Lung microvascular endothelial cell (primary cell): ENCODE data around the gene FGFBP1. TPM values are rescaled to one million over a fixed set of nuclear protein-coding genes. Genes with fewer than 3 reads are reported as not detected.
"Not testable (repeated sequence)": the region's sequence is repeated elsewhere in the genome, so short reads cannot be mapped to it uniquely, and the experiment has no call there.

Experiments used
- DNase-seq, 2 donors: peaks; one replicate each; pipeline versions ENCODE4 v3.0.0 to v3.0.0-alpha.2; 2010; ENCODE audit warnings: low read depth in 2 of 2
- total RNA-seq: library from RNA; depleted of rRNA; stranded (reverse); fragments of >200 nt; gene quantifications from 2 replicates; pipeline ENCODE4 v1.2.1, GENCODE V29; 2014

The FGFBP1 gene
- total RNA-seq, 1 donor from 2014 or later: not detected

DNA sequence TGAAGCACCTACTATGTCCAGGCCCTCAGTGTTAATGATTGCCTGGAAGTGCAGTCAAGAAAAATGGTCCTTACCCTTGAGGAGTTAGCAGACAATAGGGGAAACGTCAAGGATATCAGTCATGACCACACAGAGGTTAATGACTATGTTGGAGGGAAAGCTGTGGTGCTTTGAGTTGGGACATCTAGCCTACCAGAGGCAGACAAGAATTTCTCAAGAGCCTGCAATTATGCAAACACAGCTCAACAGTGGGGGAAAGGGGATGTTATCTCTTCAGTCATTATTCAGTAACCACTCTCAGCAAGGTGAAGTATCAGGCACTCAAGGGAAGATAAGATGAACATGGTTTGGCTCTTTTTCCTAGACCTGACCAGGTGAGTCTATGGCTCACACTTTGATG lies 7.0 kb upstream of the FGFBP1 start:
- DNase-seq: no peak

DNA sequence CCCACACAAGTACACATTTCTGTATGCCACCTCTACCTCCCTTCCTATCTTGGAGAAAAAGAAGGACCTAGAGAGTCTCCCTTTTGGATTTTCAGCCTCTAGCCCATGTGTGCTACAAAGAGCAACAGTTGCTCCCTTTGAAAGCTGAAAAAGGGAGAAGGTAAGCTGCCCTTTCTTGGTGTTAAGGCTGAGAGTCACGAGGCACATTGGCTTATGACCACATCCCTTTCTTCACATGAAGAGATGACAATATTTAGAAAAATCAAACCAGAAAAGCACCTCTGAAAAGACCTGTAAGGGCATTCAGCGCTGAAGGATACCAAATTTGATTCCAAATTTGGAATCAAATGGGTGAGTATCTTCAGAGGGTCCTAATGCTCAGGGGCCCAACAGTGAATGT lies 6.4 kb upstream of the FGFBP1 start:
- DNase-seq: no peak

DNA sequence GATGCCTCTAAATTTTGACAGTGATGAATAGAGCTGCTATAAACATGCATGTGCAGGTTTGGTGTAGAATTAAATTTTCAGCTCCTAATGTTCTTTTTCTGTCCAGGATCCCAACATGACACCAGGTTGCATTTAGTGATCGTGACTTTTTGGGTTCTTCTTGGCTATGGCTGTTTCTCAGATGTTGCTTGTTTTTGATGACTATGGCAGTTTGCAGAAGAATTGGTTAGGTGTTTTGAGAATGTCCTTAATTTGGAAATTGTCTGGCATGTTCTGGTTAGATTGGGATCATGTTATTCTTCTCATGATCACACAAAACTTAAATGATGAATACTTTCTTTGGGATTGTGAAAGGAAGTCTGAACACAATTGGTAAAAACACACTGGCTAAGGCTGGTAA lies 3.7 kb upstream of the FGFBP1 start:
- no peak for DNase-seq

DNA sequence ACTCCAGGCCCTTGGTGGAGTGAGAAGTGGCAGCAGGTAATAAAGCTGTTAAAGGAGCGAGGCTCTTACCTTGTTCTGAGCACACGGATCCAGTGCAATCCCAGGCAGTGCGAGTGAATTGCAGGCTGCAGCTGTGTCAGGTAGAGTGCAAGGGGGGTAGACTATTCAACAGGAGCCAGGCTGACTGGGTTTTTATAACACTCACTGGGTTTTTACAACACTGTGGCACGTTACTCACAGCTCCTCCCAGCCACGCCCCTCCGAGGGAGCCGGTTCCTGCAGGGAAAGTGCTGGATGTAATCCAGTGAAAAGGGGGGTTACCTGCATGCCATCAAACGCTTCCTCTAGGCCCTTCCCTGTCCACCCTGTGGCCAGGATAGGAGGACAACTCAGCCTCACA lies 358 bp downstream of the FGFBP1 start:
- peak in 1 of 2 donors; percentile 14 for DNase-seq

DNA sequence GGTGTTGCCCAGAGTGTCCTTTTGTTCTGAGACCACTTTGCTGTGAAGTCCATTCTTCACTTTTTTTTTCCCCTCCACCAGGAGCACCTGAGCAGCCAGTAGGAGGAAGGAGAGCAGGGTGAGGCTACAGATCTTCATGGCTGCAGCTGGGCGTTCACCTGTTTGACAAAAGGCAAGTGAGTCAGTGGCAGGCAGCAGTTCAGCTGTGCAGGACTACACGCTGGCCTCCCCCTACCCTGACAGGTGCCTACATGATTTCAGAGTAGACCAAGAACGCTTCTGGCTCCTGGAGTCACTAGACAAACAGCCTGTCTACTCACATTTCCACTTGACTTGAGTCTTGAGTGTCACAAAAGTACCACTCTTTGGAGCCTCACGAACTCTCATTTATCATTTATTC lies 2.0 kb downstream of the FGFBP1 start:
- DNase-seq: no peak

DNA sequence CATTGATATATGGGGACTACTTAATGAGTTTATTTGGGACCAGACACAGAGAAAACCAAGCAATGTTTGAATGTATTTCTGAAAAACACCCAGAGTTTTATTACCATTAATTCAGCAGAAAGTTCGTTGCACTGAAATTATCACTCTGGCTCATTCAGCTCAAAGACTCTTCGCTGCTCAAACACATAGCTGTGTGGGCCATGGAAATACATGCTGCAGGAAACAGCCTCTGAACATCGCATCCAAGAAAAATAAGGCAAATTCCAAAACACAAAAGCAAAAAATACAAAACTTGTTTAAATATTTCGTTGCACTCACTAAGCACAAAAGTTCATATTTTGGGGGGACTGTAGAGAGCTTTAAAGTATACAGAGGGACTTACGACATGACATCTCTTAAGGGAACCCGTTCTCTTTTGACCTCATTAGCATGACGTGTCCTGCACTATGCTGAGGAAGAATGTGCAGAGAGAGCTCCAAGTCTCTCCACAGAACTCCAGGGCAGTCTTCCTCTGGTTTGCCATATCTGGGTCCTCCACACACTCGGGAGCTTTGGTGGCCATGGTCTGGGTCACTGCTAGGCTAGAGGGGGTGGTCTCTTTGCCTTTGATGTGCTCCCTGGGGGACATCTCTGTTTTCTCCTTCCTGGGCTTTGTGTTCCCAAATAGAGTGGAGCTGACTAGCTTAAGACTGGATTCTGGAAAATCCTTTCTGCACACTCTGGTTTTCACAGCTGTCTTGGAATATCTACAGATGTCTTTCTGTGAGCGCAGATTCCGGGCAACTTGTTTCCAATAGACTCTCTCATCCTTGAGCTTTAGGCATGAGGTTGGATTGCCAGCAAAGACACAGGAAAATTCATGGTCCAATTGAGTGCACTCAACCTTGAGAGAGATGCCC lies 2.8 kb downstream of the FGFBP1 start:
- DNase-seq: peak in 1 of 2 donors; percentile 67

DNA sequence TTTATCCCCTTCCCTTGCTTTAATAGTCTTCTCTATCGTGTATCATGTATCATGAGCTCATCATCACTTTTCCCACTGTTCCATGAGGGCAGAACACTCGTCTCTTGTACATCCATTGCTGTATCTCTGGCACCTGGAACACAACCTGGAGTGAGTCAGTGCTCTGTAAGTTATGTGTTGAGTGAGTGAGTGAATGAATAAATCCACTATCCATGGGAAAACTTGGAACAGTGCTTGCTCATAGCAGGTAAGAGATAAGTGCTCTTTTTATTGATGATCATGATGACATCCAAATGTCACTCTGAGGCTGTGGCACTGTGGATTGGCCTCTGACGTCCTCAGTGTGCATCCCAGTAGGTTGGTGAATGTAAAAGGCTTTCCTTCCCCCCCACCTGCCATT lies 4.3 kb downstream of the FGFBP1 start:
- no peak for DNase-seq

DNA sequence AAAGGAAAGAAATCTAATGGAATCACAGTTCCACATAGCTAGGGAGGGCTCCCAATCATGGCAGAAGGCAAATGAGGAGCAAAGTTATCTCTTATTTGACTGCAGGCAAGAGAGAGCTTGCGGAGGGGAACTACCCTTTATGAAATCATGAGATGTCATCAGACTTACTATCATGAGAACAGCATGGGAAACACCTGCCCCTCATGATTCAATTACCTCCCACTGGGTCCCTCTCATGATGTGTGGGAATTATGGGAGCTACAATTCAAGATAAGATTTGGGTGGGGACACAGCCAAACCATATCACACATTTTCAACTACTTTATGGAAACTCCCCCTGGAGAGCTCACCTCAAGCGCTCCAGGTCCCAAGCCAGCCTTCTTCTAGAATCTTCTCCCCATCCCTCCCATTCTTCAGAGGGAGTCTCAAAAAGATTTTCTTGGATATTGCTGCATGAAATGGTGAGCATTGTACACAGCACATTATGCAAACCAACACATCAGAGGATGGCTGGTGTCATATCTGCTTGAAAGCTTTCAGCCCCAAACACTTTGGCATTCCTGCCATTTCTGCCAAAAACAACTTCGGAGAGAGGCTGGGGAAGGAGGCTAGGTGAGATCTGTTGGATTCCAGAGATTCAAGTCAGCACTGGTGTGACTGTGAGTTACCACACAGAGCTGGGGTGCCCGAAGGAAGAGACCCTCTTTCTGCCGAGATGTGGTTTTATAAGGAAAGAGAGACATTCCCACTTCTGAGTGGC lies 6.9 kb downstream of the FGFBP1 start:
- no peak for DNase-seq

DNA sequence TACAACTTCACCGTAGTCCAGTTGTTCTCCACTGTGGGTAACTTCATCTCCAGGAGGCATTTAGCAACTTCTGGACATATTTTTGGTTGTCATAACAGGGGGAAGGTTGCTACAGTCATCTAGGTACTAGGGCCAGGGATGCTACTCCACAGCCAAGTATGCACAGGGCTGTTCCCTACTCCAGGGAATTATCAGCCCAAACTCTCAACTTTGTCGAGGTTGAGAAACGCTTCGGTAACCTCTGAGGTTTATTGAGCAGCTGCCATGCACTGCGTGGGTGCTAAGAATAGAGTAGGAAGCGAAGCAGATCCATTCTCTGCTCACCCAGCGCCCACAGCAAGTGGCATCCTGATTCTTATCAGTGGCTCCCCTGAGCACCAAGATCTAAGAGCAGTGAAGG lies 8.2 kb downstream of the FGFBP1 start:
- DNase-seq: no peak

DNA sequence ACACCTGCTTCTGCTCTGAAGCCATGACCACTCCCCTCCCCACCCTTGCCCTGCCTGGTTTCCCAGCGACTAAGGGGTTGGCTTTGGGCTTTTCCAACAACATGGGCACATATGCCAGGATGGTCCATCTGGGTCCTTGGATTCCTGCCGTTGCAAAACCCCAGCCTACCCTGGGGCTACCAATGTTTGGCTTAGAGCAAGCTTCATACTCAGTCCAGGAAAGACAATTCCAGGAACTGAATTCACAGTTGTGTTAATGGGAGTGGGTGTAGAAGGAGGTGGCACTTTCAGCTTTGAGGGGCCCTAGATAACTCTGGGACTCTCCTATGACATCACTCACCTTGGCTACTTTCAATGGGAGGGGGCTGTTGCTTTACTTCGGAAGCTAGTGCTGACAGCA lies 9.0 kb downstream of the FGFBP1 start:
- no peak for DNase-seq

DNA sequence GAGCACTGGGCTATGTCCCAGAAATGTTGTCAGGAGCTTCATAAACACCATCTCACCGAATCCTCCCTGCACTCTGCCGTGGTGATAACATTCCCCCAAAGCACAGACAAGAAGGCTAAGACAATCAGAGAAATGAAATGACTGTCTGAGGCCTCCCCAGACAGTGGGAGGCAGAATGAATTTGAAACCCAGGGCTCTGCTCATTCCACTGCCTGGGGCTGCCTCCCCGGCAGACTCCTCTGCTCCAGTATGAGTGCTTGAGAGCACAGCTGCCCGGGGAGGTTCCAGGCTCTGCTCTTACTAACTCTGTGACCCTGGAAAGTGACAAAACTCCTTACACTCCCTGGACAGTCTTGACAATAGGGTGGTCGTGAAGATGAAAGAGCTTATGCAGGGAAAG lies 9.7 kb downstream of the FGFBP1 start:
- no peak for DNase-seq

DNA sequence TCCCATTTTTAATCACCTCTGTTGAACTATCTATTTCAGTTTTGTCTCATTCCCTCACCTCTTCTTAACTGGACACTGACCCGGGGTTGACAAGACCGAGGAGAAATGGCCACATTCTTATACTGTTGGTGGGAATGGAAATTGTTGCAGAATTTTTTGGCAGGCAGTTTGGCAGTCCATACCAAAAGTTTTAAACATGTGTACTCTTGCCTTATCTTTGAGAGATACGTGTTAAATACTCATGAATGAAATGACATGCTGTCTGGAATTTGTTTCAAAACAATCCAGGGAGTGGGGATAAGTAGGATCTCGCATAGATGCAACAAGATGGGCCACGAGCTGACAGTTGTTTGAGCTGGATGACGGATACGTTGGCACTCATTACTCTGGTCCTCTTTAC lies 12.1 kb downstream of the FGFBP1 start:
- DNase-seq: peak in 1 of 2 donors; percentile 71

DNA sequence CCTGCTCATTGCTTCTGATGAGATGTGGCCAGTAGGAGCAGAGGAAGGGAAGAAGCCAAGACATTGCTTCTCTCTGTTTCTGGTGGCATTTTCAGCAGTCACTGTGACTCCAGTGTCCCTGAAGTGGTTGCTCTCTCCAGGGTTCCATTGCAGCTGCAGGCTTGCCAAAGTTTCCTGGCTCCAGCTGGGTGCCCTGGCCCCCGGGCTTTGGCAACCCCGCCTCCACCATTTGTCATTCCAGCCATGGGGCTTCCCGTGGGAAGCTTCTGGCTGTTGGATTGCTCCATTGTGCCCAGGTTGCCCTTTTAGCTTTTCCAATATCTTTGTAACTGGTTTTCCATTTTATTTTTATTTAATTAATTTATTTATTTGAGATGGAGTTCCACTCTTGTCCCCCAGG lies 12.7 kb downstream of the FGFBP1 start:
- peak in 1 of 2 donors; percentile 34 for DNase-seq

DNA sequence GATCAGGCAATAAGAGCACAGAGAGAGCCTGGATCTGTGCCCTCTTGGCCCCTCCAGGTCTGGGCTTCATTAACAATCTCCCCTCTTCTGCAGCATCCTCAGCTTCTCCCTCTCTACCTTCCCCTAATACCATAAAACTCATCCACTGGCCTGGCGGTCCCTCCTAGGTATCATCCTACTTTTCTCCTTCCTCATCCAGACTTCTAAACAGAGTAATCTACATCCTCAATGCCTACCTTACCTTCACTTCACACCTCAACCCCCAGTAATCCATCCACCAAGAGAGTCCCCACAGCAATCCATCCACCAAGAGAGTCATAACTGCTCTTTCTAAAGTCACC lies 17.0 kb downstream of the FGFBP1 start:
- no peak for DNase-seq

DNA sequence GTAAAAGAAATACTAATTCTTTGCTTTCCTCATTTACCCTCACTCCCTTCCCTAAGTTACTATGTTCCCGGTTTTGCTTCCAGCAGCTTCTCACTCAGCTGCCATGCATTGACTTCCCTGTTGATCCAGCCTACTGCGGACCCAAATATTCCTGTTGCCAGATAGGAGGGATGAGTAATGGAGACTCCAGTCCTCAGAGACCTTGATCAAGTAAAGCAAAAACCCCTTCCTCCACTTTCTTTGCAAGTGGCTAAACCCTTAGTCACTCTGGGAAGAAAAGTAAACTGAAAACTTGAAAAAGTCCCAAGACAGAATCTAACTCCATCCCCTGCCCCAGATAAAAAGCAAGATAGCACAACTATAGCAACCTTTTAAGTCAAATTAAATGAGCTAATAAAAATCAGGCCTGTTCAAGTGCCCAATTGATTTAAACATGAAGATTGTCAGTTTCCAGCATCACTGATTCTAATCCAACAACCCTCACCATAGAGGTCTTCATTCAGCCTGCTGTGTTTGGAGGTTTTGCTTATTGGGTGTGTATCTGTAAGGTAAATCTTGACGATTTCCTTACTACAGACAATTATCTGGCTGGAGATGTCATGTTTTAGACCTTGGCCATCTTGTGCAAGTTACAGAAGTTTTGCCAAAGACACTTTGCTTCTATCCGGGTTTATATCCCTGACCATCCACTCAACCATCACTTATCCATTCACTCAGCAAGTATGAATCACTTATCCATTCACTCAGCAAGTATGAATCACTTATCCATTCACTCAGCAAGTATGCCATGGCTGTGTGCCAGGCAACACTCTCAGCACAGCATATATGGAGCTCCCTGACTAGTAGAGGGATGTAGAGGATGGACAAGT lies 17.6 kb downstream of the FGFBP1 start:
- peak; percentile 90 to 96 for DNase-seq

DNA sequence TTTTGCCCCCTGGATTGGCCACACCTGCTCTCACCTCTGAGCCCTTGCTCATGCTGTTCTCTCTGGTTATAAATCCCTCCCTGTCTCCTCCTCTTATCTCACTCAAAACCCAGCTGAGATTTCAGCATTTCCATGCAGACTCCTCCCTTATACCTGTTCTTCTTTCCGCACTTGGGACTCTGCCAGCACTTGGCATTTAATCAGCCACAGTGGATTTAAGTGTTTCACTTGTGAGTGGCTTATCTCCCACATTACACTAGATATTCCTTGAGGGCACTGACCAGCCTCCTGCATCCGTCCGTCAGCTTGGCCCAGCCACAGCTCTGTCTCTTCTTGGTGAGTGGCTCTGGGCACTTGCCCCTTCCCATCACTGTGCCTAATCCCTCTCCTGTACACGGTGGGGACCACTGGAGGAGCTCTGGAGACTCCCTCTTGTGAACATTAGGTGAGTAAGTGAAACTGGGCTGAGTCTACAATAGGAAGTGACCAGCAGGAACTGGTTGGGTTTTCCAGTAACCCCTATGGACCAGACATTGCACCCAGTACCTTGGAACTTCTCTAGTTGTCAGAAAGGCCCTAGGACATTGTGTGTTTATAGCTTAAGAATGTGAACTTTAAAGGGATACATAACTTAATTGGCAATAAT lies 19.9 kb downstream of the FGFBP1 start:
- DNase-seq: no peak

DNA sequence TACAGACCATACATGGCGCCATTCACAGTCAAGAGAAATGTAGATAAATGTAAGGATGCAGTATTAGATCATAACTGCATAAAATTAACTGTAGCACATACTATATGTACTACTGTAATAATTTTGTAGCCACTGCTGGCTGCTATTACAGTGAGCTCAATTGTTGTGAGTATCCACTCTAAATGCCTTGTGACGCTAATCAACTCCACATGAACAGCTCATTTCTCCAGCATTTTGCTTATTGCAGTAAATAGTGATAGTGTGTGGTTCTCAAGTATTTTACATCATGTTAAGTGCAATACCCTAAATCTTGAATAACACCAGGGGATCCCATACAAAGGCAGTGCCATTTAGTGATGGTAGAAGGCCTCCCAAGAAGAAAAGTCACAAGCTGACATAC lies 21.2 kb downstream of the FGFBP1 start:
- DNase-seq: no peak

DNA sequence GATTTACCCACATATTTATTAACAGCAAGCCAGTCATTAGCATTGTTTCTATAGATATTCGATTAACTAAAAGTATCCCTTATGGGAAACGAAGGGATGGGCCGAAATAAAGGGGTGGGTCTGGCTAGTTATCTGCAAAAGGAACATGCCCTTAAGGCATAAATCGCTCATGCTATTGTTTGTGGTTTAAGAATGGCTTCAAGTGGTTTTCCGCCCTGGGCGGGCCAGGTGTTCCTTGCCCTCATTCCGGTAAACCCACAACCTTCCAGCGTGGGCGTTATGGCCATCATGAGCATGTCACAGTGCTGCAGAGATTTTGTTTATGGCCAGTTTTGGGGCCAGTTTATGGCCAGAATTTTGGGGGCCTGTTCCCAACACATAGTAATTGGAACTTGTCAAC lies 22.2 kb downstream of the FGFBP1 start:
- DNase-seq: not testable (repeated sequence)

DNA sequence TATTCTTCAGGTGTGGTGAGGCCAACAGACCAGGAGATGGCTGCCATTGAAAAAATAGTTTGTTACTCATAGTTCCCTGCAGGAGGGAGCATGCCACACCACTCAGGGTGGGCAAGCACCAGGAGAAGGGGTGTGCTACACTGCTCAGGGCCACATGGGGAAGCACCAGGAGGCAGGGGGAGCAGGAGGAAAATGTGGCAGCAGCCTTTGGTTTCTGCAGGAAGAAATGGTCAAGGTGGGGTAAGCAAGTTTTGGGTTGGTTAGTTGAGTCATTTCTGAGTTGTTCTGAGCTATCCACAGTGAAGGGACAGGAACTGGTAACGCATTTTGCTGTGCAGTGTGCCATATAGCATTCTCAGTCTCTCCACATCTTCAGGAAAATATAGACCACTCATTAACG lies 23.8 kb downstream of the FGFBP1 start:
- DNase-seq: no peak

DNA sequence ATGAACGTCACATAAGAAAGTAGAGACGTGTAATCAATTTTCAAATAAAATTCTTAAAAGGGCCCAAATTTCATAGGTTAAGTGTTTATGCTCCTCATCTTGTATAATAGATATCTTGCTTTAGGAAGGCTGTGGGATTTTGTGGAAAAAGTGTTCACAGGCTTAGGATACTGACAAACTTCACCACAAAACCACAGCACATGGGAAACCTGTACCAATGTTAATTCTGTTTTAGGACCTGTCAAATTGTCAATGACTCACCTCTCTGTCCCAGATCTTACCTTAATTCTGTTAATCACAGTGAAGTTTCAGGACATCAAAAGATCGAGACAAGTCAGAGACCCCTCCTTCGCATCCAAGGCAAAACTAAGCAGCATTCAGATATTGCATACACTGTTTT lies 24.2 kb downstream of the FGFBP1 start:
- no peak for DNase-seq

DNA sequence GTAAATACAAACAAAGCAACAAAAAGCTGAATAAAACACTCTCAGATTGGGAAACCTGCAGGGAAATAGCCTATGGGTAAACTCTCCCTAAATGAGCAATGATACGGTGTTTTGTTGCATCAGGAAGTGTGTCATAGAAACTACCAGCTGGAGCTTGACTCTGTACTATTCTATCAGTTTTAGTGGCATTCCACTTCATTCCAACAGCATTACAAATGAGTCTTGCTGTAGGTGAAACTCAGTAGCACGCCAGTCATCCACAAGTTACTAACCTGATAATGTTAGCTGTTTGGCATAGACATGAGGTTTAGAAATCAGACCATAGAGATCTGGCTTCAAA lies 24.9 kb downstream of the FGFBP1 start:
- peak; percentile 76 to 94 for DNase-seq
